Thymus (tissue), 11 donors: ENCODE results near the gene AKR7A2. TPM values are rescaled to one million over a fixed set of nuclear protein-coding genes. Genes with fewer than 3 reads are reported as not detected.
"Not testable (repeated sequence)": the region's sequence is repeated elsewhere in the genome, so short reads cannot be mapped to it uniquely, and the experiment has no call there.

Experiments used
- DNase-seq, 9 donors: peaks; one replicate each; pipeline ENCODE4 v3.0.0-alpha.2; 2013; ENCODE audit warnings: low spot score in 9 of 9, low read depth in 6 of 9, missing footprints in 1 of 9
- H3K27ac ChIP-seq, 2 donors: one replicate each; pipeline ENCODE4 v1.5.1; 2013; ENCODE audit warnings: control low read depth in 1 of 2, low read depth in 1 of 2, low read length in 1 of 2, mild to moderate bottlenecking in 1 of 2, moderate library complexity in 1 of 2
- H3K27me3 ChIP-seq, 2 donors: one replicate each; pipeline ENCODE4 v1.5.1; 2013; ENCODE audit warnings: low read length in 1 of 2; ENCODE audit not compliant: control insufficient read depth in 2 of 2, insufficient read depth in 1 of 2
- H3K36me3 ChIP-seq, 2 donors: one replicate each; pipeline ENCODE4 v1.5.1; 2013; ENCODE audit warnings: low read length in 1 of 2, mild to moderate bottlenecking in 1 of 2, moderate library complexity in 1 of 2; ENCODE audit not compliant: control insufficient read depth in 2 of 2, insufficient read depth in 2 of 2
- H3K4me1 ChIP-seq, 2 donors: one replicate each; pipeline ENCODE4 v1.5.1; 2013; ENCODE audit warnings: low read length in 2 of 2; ENCODE audit not compliant: control insufficient read depth in 2 of 2, insufficient read depth in 2 of 2
- H3K4me3 ChIP-seq, 2 donors: one replicate each; pipeline ENCODE4 v1.5.1; 2013; ENCODE audit warnings: low read length in 2 of 2, control low read depth in 1 of 2, mild to moderate bottlenecking in 1 of 2
- H3K9me3 ChIP-seq, 2 donors: one replicate each; pipeline ENCODE4 v1.5.1; 2013; ENCODE audit warnings: low read length in 1 of 2, mild to moderate bottlenecking in 1 of 2; ENCODE audit not compliant: control insufficient read depth in 2 of 2, insufficient read depth in 1 of 2
- WGBS: extraction: QIAGEN DNeasy Blood & Tissue Kit; methylation state at CpG from one replicate; pipeline ENCODE4 v1.1.7; 2013; 5-methylcytosine and 5-hydroxymethylcytosine counted together
- polyA plus RNA-seq: library from polyadenylated mRNA; stranded (reverse); fragments of 200-250 nt; gene quantifications from one replicate; pipeline ENCODE4 v1.2.3, GENCODE V29; 2013
- total RNA-seq: library from RNA; stranded (reverse); fragments of 120-200 nt; gene quantifications from one replicate; pipeline ENCODE4 v1.2.4, GENCODE V29; 2013
- donor health status: healthy.

AKR7A2 gene
- total and polyA plus RNA-seq, 2 donors, result 24.8 to 54.3 TPM

DNA sequence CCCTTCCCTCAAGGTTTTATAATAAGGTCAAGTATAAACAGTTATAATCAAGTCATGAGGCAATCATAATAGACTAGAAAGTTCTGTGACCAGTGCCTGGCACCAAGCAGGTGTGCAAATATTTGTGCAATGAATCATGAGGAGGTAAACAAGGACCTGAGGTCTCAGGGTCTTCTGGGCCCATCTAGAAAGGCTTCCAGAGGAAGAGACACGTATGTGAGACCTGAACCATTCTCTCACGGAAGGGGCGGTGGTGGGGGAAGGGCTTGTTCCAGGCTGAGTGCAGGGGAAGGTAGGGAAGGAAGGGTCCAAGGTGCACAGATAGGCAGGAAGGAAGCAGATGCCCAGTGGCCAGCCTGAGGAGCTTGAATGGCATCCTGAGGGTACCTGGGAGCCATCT is 26.6 kb downstream of the AKR7A2 start:
- not testable (repeated sequence) for H3K4me3 ChIP-seq, H3K27ac ChIP-seq, H3K36me3 ChIP-seq, H3K9me3 ChIP-seq, H3K4me1 ChIP-seq, DNase-seq
- peaks cover 0 to 19% of the 10 kb centered on the region in 2 donors for H3K27me3 ChIP-seq
- WGBS, result 95% methylated on average over 3 of the region's 3 CpGs

DNA sequence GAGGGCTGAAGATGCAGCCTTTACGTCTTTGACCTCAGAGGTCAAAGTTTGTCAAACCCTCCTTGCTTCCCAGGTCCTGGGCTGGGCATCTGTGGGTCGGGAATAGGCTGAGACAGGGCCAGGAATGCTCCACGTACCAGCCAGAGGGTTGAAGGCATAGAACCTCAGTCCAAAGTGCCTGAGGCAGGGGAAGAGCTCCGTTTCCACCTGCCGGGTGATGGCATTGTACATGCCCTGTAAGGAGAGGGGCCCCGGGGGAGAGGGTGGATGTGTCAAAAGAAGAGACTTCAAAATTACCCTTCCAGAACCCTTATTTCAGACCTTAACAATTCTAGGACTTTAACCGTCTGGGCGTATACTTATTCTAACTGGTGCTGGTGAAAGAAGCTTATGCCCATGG is 27.1 kb downstream of the AKR7A2 start:
- H3K27me3 ChIP-seq, result peaks cover 0 to 19% of the 10 kb centered on the region in 2 donors
- H3K9me3 ChIP-seq, result no peaks in the 10 kb centered on the region
- 93% methylated on average over 8 of the region's 8 CpGs for WGBS
- H3K4me1 ChIP-seq, result peaks cover 3 to 6% of the 10 kb centered on the region in 2 donors
- H3K27ac ChIP-seq, result no peak overlapping the region
- no peak overlapping the region for H3K4me3 ChIP-seq
- H3K36me3 ChIP-seq, result no peaks in the 10 kb centered on the region
- no peak for DNase-seq

DNA sequence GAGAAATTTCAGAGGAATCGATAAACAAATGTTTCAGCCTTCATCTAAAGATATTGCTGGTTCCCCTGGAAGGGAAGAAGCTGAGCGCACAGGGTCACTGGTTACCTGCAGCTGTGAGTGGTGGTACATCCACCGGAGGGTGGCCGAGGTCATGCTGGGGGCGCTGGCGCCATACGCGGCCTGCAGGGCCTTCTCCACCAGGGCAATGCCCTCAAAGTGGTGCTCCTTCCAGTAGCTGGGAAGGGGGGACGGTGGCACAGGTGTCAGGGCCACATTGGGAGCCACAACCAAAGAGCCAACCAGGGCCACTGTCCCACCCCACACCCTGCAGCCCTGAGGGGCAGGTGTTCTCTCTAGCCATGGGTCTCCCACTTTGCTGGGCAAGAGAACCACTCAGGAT is 28.1 kb downstream of the AKR7A2 start:
- H3K27ac ChIP-seq, result no peak overlapping the region
- H3K4me3 ChIP-seq, result no peak overlapping the region
- H3K36me3 ChIP-seq, result no peaks in the 10 kb centered on the region
- no peak for DNase-seq
- WGBS, result 97% methylated on average over 9 of the region's 9 CpGs
- H3K9me3 ChIP-seq, result no peaks in the 10 kb centered on the region
- H3K4me1 ChIP-seq, result peaks cover under 1 to 2% of the 10 kb centered on the region in 2 donors
- peaks cover 0 to 12% of the 10 kb centered on the region in 2 donors for H3K27me3 ChIP-seq

DNA sequence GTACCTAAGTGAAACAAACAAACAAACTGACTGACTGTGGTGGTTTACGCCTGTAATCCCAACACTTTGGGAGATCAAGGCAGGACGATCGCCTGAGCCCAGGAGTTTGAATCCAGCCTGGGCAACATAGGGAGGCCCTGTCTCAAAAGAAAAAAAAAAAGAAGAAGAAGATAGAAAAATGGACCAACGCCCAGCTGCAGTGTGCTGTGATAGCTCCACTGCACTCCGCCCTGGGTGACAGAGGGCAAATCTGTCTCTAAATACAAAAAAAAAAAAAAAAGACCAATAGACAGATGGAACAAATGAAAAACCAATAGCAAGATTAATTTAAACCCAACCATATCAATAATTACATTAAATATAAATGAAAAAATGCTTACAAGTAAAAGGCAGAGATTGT is 37.3 kb downstream of the AKR7A2 start:
- no peak for DNase-seq
- peaks cover 2 to 29% of the 10 kb centered on the region in 2 donors for H3K27me3 ChIP-seq
- no peak overlapping the region for H3K27ac ChIP-seq
- no peaks in the 10 kb centered on the region for H3K4me1 ChIP-seq
- peaks cover 1 to 10% of the 10 kb centered on the region in 2 donors for H3K9me3 ChIP-seq
- 96% methylated on average over 5 of the region's 5 CpGs for WGBS
- no peak overlapping the region for H3K4me3 ChIP-seq
- no peaks in the 10 kb centered on the region for H3K36me3 ChIP-seq

DNA sequence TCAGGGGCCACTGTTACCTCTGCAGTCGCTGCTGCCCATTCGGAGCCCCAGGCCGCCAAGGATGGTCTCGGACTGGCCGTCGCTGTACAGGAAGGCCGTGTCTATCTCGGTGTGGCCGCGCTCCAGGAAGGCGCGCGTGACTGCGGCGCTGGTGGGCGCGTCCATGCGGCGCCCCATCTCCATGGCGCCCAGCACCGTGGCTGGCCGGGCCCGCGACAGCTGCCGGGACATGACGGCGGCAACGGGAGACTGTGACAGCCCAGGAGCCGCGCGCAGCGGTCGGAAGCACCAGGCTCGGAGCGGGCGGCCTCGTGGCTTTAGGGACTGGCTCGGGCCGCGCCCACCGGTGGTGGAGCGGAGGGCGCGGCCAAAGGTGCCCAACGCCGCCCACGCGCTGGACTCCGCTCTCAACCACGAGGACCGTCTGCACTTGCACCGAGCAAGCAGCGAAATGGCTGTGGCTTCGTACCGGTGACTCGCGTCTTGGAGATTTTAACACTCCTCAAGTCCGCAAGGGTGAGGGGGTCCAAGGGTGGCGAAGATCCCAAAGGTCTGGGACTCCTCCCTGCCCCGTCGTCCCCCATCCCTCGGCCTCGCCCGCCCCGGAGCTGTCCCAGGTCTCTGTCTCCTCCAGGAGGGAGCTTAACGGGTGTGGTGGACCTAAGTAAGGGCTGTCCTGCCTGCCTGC is 38.0 kb downstream of the AKR7A2 start:
- not testable (repeated sequence) for DNase-seq, H3K36me3 ChIP-seq, H3K27ac ChIP-seq, H3K4me3 ChIP-seq, H3K9me3 ChIP-seq, H3K4me1 ChIP-seq
- 25% methylated on average over 57 of the region's 66 CpGs for WGBS
- peaks cover 2 to 29% of the 10 kb centered on the region in 2 donors for H3K27me3 ChIP-seq

DNA sequence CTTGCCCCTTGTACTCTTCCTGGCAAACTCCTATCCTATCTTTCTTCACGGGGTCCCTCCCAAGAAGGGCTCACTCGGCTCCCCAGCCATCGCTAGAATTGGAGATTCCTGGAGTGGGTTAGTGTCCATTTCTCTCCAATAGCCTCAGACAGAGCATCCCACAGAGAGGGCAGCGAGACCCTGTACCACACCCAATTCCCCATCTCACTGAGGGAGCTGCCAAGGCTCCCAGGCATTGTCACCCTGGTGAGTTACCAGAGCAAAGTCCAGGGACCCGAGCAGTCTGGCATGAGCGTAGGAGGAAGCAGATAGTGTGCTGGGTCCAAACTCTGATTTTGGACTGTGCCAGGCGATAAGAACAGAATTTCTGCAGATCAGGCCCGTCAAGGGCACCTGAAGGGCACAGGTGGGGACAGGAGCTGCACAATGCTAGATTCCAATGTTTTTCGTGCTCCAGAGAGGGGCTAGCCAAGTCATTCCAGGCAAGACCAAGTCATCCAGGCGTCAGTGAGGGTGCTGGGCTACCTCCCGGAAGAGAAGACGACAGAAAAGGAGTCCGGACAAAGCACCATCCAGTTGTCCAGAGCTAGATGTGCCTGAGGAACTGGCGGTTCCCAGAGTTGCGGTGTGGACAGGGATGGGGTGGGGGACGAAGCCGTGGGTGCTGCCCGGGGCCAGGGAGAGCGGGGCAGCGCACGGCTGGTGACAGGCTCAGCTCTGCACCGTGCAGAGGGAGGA is 38.7 kb downstream of the AKR7A2 start:
- DNase-seq, result no peak
- H3K4me1 ChIP-seq, result no peaks in the 10 kb centered on the region
- peaks cover 2 to 29% of the 10 kb centered on the region in 2 donors for H3K27me3 ChIP-seq
- H3K27ac ChIP-seq, result no peak overlapping the region
- H3K36me3 ChIP-seq, result no peaks in the 10 kb centered on the region
- WGBS, result 95% methylated on average over 22 of the region's 22 CpGs
- peaks cover 1 to 10% of the 10 kb centered on the region in 2 donors for H3K9me3 ChIP-seq
- no peak overlapping the region for H3K4me3 ChIP-seq

DNA sequence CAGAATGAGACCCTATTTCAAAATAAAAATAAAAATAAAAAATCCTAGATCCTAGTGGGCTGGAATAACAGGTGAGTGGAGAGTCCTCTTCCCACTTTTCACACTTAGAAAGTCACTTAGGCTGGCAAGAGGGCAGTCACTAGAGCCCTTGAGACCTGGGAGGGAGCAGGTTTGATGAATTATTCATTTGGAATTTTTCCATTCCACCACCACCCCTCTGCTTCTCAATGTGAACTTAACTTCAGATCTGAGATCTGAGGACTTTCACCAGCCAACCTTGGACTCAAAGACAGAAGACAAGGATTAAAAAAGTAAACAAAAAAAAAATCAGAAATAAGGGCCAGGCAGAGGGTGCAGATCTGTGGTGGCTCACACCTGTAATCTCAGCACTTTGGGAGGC is 39.9 kb downstream of the AKR7A2 start:
- peaks cover 1 to 10% of the 10 kb centered on the region in 2 donors for H3K9me3 ChIP-seq
- peaks cover 2 to 29% of the 10 kb centered on the region in 2 donors for H3K27me3 ChIP-seq
- H3K36me3 ChIP-seq, result no peaks in the 10 kb centered on the region
- no peak overlapping the region for H3K4me3 ChIP-seq
- no peaks in the 10 kb centered on the region for H3K4me1 ChIP-seq
- DNase-seq, result no peak
- H3K27ac ChIP-seq, result no peak overlapping the region

DNA sequence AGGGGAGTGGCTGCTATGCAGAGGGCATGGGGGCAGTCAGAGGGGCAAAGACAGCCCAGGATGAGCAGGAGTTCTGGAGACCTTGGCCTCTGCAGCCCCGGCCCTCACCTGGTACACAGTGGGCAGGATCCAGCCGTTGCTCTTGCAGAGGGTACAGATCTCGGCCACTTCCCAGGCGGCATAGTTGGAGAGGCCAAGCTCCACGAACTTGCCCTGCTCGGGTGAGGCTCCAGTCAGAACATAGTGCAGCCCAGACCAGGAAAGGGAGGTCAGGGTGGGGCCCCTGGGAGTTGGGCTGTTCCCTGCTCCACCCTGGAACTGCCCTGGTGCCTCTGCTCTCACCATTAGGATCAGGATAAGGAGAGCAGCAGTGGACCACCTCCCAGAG is 41.6 kb downstream of the AKR7A2 start:
- H3K9me3 ChIP-seq, DNase-seq, H3K36me3 ChIP-seq, H3K4me1 ChIP-seq, H3K4me3 ChIP-seq, H3K27ac ChIP-seq: not testable (repeated sequence)
- H3K27me3 ChIP-seq, result peaks cover 2 to 28% of the 10 kb centered on the region in 2 donors
- 96% methylated on average over 6 of the region's 6 CpGs for WGBS

DNA sequence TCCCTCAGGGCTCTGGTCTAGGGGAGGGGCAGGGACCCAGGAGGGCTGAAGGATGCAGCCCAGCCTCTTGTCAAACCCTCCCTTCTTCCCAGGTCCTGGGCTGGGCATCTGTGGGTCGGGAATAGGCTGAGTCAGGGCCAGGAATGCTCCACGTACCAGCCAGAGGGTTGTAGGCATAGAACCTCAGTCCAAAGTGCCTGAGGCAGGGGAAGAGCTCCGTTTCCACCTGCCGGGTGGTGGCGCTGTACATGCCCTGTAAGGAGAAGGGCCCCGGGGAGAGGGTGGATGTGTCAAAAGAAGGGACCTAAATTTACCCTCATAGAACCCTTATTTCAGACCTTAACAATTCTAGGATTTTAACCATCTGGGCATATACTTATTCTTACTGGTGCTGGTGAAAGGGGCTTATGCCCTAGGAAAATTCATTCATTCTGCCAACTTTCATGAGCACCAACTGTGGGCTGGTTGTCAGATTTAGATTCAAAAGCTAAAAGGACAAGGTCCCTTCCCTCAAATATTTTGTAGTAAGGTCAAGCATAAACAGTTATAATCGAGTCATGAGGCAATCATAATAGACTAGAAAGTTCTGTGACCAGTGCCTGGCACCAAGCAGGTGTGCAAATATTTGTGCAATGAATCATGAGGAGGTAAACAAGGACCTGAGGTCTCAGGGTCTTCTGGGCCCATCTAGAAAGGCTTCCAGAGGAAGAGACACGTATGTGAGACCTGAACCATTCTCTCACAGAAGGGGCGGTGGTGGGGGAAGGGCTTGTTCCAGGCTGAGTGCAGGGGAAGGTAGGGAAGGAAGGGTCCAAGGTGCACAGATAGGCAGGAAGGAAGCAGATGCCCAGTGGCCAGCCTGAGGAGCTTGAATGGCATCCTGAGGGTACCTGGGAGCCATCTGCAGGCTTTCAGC is 42.3 kb downstream of the AKR7A2 start:
- H3K27ac ChIP-seq, H3K4me3 ChIP-seq, H3K9me3 ChIP-seq, H3K36me3 ChIP-seq, H3K4me1 ChIP-seq, DNase-seq: not testable (repeated sequence)
- WGBS, result 93% methylated on average over 9 of the region's 9 CpGs
- H3K27me3 ChIP-seq, result peaks cover 2 to 22% of the 10 kb centered on the region in 2 donors
